ENCODE data around the gene ACSM3. TPM values are rescaled to one million over a fixed set of nuclear protein-coding genes. Genes with fewer than 3 reads are reported as not detected.

ACSM3 gene
- polyA plus RNA-seq, 1 of the 3 experiments (the other 2 are of a cell fraction), result 0.44 TPM

DNA sequence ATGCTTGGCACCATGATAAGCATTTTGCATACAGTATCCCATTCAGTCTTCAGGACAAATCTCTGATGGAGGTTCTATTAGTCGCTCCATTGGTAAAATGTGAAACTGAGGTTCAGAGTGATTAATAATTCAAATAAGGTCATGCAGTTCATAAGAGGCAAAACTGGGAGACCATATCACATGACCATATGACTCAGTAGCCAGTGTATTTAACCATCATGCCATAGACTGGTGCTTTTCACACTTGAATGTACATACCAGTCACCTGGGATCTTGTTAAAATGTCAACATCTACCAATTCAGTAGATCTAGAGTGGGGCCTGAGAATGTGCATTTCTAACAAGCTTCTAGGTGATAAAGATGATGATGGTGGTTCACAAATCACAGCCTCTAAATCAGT is 4.3 kb downstream of the ACSM3 start:
- no peak overlapping the region for H3K27ac ChIP-seq (ENCODE audit: low read depth in 2 of 2, low read length in 1 of 2)
- 71% methylated on average over 1 of the region's 1 CpG for WGBS (ENCODE audit: low lambda C conversion rate)
- no peak for DNase-seq

GRCh38 chr16:20768818-20769217 is 5.0 kb downstream of the ACSM3 start:
- H3K9ac ChIP-seq, result no peak overlapping the region
- H3K4me3 ChIP-seq (ENCODE audit: low read depth in 2 of 2, low read length in 1 of 2), result no peak overlapping the region
- H3K9me3 ChIP-seq, result no peaks in the 10 kb centered on the region
- TF ChIP-seq CHD2 (IDR thresholded peaks at IDR 0.05; ENCODE audit: low read length, partially characterized antibody) (no peak), SMC3 (IDR thresholded peaks at IDR 0.05; ENCODE audit: low read depth, low read length) (no peak), FOXJ3 (CRISPR knock-in tag; IDR thresholded peaks at IDR 0.05) (no peak), GABPA (IDR thresholded peaks at IDR 0.05; ENCODE audit: low read depth) (no peak), MEF2A (IDR thresholded peaks at IDR 0.05; ENCODE audit: borderline replicate concordance, low read depth) (no peak), TEAD4 (IDR thresholded peaks at IDR 0.05; ENCODE audit: borderline replicate concordance, insufficient read depth) (no peak), EP300 (IDR thresholded peaks at IDR 0.05; ENCODE audit: borderline replicate concordance in 1 of 2, low read depth in 1 of 2, low read length in 1 of 2) (no peak), ELF1 (IDR thresholded peaks at IDR 0.05) (no peak), POLR2AphosphoS5 (IDR thresholded peaks at IDR 0.05; ENCODE audit: low read depth, low read length) (no peak), MAX (IDR thresholded peaks at IDR 0.05; ENCODE audit: low read depth) (no peak), FOSL2 (IDR thresholded peaks at IDR 0.05; ENCODE audit: borderline replicate concordance, low read depth) (no peak), FOXM1 (IDR thresholded peaks at IDR 0.05; ENCODE audit: low read depth) (no peak), RFX5 (IDR thresholded peaks at IDR 0.05; ENCODE audit: low read length) (no peak), SIN3A (IDR thresholded peaks at IDR 0.05; ENCODE audit: borderline replicate concordance, low read depth, low read length) (no peak), ZBTB33 (IDR thresholded peaks at IDR 0.05; ENCODE audit: borderline replicate concordance, low read depth) (no peak)
- TF ChIP-seq, protein P1, sequence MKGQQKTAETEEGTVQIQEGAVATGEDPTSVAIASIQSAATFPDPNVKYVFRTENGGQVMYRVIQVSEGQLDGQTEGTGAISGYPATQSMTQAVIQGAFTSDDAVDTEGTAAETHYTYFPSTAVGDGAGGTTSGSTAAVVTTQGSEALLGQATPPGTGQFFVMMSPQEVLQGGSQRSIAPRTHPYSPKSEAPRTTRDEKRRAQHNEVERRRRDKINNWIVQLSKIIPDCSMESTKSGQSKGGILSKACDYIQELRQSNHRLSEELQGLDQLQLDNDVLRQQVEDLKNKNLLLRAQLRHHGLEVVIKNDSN (IDR thresholded peaks at IDR 0.05; ENCODE audit: borderline replicate concordance, low read depth), result no peak
- TF ChIP-seq, protein P2, sequence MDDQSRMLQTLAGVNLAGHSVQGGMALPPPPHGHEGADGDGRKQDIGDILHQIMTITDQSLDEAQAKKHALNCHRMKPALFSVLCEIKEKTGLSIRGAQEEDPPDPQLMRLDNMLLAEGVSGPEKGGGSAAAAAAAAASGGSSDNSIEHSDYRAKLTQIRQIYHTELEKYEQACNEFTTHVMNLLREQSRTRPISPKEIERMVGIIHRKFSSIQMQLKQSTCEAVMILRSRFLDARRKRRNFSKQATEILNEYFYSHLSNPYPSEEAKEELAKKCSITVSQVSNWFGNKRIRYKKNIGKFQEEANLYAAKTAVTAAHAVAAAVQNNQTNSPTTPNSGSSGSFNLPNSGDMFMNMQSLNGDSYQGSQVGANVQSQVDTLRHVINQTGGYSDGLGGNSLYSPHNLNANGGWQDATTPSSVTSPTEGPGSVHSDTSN (IDR thresholded peaks at IDR 0.05), result no peak
- ChIA-PET CTCF (no interaction called here), POLR2A (no interaction called here)
- H2AFZ ChIP-seq (ENCODE audit: low read depth), result no peak overlapping the region
- no peaks in the 10 kb centered on the region for H4K20me1 ChIP-seq (ENCODE audit: insufficient read depth)
- no peak for DNase-seq
- no peak overlapping the region for H3K4me2 ChIP-seq
- no peaks in the 10 kb centered on the region for H3F3A ChIP-seq (replicated peaks; ENCODE audit: insufficient read depth)
- H3K27me3 ChIP-seq (ENCODE audit: insufficient read depth), result no peaks in the 10 kb centered on the region
- no peak overlapping the region for H3K27ac ChIP-seq (ENCODE audit: low read depth in 2 of 2, low read length in 1 of 2)
- no peaks in the 10 kb centered on the region for H3K79me2 ChIP-seq (ENCODE audit: insufficient read depth)
- no peaks in the 10 kb centered on the region for H3K4me1 ChIP-seq (ENCODE audit: control insufficient read depth in 1 of 2, insufficient read depth in 2 of 2, low read depth in 1 of 2, low read length in 1 of 2)
- H3K9me2 ChIP-seq, result no peaks in the 10 kb centered on the region
- 38% methylated on average over 1 of the region's 1 CpG for WGBS (ENCODE audit: low lambda C conversion rate)
- H3K36me3 ChIP-seq (replicated peaks in 1 of 2; ENCODE audit: control insufficient read depth in 1 of 2, insufficient read depth in 2 of 2, low read length in 1 of 2), result no peaks in the 10 kb centered on the region

More for the DNA sequence above, 4.3 kb downstream of the ACSM3 start:
- ChIA-PET POLR2A (no interaction called here), CTCF (no interaction called here)
- no peak overlapping the region for H3K4me3 ChIP-seq (ENCODE audit: low read depth in 2 of 2, low read length in 1 of 2)
- TF ChIP-seq RCOR1 (IDR thresholded peaks at IDR 0.05; ENCODE audit: low read length) (no peak), TEAD4 (IDR thresholded peaks at IDR 0.05; ENCODE audit: borderline replicate concordance, insufficient read depth) (no peak), MXI1 (IDR thresholded peaks at IDR 0.05; ENCODE audit: low read depth, low read length) (no peak), ELF1 (IDR thresholded peaks at IDR 0.05) (no peak), YY1 (IDR thresholded peaks at IDR 0.05; ENCODE audit: low read depth) (no peak), NRF1 (IDR thresholded peaks at IDR 0.05; ENCODE audit: low read depth, low read length) (no peak), GABPA (IDR thresholded peaks at IDR 0.05; ENCODE audit: low read depth) (no peak), RXRA (IDR thresholded peaks at IDR 0.05; ENCODE audit: borderline replicate concordance, low read depth) (no peak), MEF2A (IDR thresholded peaks at IDR 0.05; ENCODE audit: borderline replicate concordance, low read depth) (no peak), JUND (IDR thresholded peaks at IDR 0.05) (no peak), TAF1 (IDR thresholded peaks at IDR 0.05; ENCODE audit: borderline replicate concordance, low read depth, low read length) (no peak), SMC3 (IDR thresholded peaks at IDR 0.05; ENCODE audit: low read depth, low read length) (no peak)
- H3K36me3 ChIP-seq (replicated peaks in 1 of 2; ENCODE audit: control insufficient read depth in 1 of 2, insufficient read depth in 2 of 2, low read length in 1 of 2), result no peaks in the 10 kb centered on the region
- no peaks in the 10 kb centered on the region for H3K9me2 ChIP-seq
- no peak overlapping the region for H3K9ac ChIP-seq
- H3K9me3 ChIP-seq, result no peaks in the 10 kb centered on the region
- H3K4me1 ChIP-seq (ENCODE audit: control insufficient read depth in 1 of 2, insufficient read depth in 2 of 2, low read depth in 1 of 2, low read length in 1 of 2), result no peaks in the 10 kb centered on the region
- no peaks in the 10 kb centered on the region for H3F3A ChIP-seq (replicated peaks; ENCODE audit: insufficient read depth)
- no peaks in the 10 kb centered on the region for H3K27me3 ChIP-seq (ENCODE audit: insufficient read depth)
- no peak overlapping the region for H3K4me2 ChIP-seq
- no peaks in the 10 kb centered on the region for H3K79me2 ChIP-seq (ENCODE audit: insufficient read depth)
- no peaks in the 10 kb centered on the region for H4K20me1 ChIP-seq (ENCODE audit: insufficient read depth)
- no peak overlapping the region for H2AFZ ChIP-seq (ENCODE audit: low read depth)
